ENCODE measurements around the gene PPP1R12A. TPM values are rescaled to one million over a fixed set of nuclear protein-coding genes. Genes with fewer than 3 reads are reported as not detected.

Gene PPP1R12A
- total RNA-seq, 1 donor from 2014 or later: 86.7 TPM

GRCh38 chr12:79764641-79765040, 170.3 kb downstream of the PPP1R12A start:
- Mint-ChIP-seq H3K4me3 (no peak overlapping the region), H3K36me3 (no peaks in the 10 kb centered on the region), H3K27ac (no peak overlapping the region), H3K9me3 (no peaks in the 10 kb centered on the region), H3K4me1 (no peaks in the 10 kb centered on the region), H3K27me3 (ENCODE audit: insufficient read depth, low read depth) (peaks cover 3% of the 10 kb centered on the region)
- DNase-seq (ENCODE audit: low spot score): no peak
- no peaks in the 10 kb centered on the region for H3K79me2 ChIP-seq (ENCODE audit: low read depth)
- H3K36me3 ChIP-seq: no peaks in the 10 kb centered on the region
- no peaks in the 10 kb centered on the region for H3K9me3 ChIP-seq (ENCODE audit: low read depth)
- no peak overlapping the region for H3K4me2 ChIP-seq
- no peaks in the 10 kb centered on the region for H3K4me1 ChIP-seq
- H3K4me3 ChIP-seq: no peak overlapping the region
- H2AFZ ChIP-seq (replicated peaks): no peak overlapping the region
- H3K27ac ChIP-seq: no peak overlapping the region
- TF ChIP-seq CTCF (IDR thresholded peaks at IDR 0.05): no peak
- TF ChIP-seq EZH2 (IDR thresholded peaks at IDR 0.05): no peak
- no peak for TF ChIP-seq EZH2phosphoT487 (IDR thresholded peaks at IDR 0.05)
- no peaks in the 10 kb centered on the region for H3F3A ChIP-seq (ENCODE audit: low read depth)
- H3K27me3 ChIP-seq: no peaks in the 10 kb centered on the region
- no peak overlapping the region for H3K9ac ChIP-seq
- no peaks in the 10 kb centered on the region for H4K20me1 ChIP-seq (ENCODE audit: low read depth)

- H3K36me3 Mint-ChIP-seq: no peaks in the 10 kb centered on the region
- Histone ChIP-seq H3K9me3 (ENCODE audit: low read depth) (no peaks in the 10 kb centered on the region), H3K4me2 (no peak overlapping the region), H2AFZ (replicated peaks) (no peak overlapping the region), H3K4me1 (no peaks in the 10 kb centered on the region), H3K36me3 (no peaks in the 10 kb centered on the region), H3F3A (ENCODE audit: low read depth) (no peaks in the 10 kb centered on the region), H3K79me2 (ENCODE audit: low read depth) (no peaks in the 10 kb centered on the region), H3K27me3 (no peaks in the 10 kb centered on the region), H3K27ac (no peak overlapping the region), H3K4me3 (no peak overlapping the region), H4K20me1 (ENCODE audit: low read depth) (no peaks in the 10 kb centered on the region), H3K9ac (no peak overlapping the region)
- H3K27ac Mint-ChIP-seq: no peak overlapping the region
- no peak for TF ChIP-seq CTCF (IDR thresholded peaks at IDR 0.05)
- no peak for TF ChIP-seq EZH2phosphoT487 (IDR thresholded peaks at IDR 0.05)
- no peak for TF ChIP-seq EZH2 (IDR thresholded peaks at IDR 0.05)
- H3K4me1 Mint-ChIP-seq: no peaks in the 10 kb centered on the region
- H3K27me3 Mint-ChIP-seq (ENCODE audit: insufficient read depth, low read depth): peaks cover 3% of the 10 kb centered on the region
- no peaks in the 10 kb centered on the region for H3K9me3 Mint-ChIP-seq
- no peak for DNase-seq (ENCODE audit: low spot score)
- H3K4me3 Mint-ChIP-seq: no peak overlapping the region
Observed at GRCh38 chr12:79763766-79764452, 171.0 kb downstream of the PPP1R12A start.

GRCh38 chr12:79761341-79761740, 173.6 kb downstream of the PPP1R12A start:
- TF ChIP-seq CTCF (IDR thresholded peaks at IDR 0.05) (no peak), EZH2phosphoT487 (IDR thresholded peaks at IDR 0.05) (no peak), EZH2 (IDR thresholded peaks at IDR 0.05) (no peak)
- H3F3A ChIP-seq (ENCODE audit: low read depth): no peaks in the 10 kb centered on the region
- no peak overlapping the region for H3K4me3 Mint-ChIP-seq
- no peak overlapping the region for H3K4me2 ChIP-seq
- H3K36me3 ChIP-seq: no peaks in the 10 kb centered on the region
- H3K27me3 ChIP-seq: no peaks in the 10 kb centered on the region
- no peak overlapping the region for H3K9ac ChIP-seq
- no peaks in the 10 kb centered on the region for H3K36me3 Mint-ChIP-seq
- no peaks in the 10 kb centered on the region for H4K20me1 ChIP-seq (ENCODE audit: low read depth)
- H3K4me3 ChIP-seq: no peak overlapping the region
- no peaks in the 10 kb centered on the region for H3K79me2 ChIP-seq (ENCODE audit: low read depth)
- peaks cover 7% of the 10 kb centered on the region for H3K9me3 Mint-ChIP-seq
- H3K27ac Mint-ChIP-seq: no peak overlapping the region
- H3K4me1 Mint-ChIP-seq: no peaks in the 10 kb centered on the region
- H3K9me3 ChIP-seq (ENCODE audit: low read depth): peaks cover 4% of the 10 kb centered on the region
- H3K27me3 Mint-ChIP-seq (ENCODE audit: insufficient read depth, low read depth): peaks cover 3% of the 10 kb centered on the region
- no peak overlapping the region for H2AFZ ChIP-seq (replicated peaks)
- H3K27ac ChIP-seq: no peak overlapping the region
- DNase-seq (ENCODE audit: low spot score): no peak
- H3K4me1 ChIP-seq: no peaks in the 10 kb centered on the region
